ENCODE data around the gene RPS6KA2.

Gene RPS6KA2

DNA sequence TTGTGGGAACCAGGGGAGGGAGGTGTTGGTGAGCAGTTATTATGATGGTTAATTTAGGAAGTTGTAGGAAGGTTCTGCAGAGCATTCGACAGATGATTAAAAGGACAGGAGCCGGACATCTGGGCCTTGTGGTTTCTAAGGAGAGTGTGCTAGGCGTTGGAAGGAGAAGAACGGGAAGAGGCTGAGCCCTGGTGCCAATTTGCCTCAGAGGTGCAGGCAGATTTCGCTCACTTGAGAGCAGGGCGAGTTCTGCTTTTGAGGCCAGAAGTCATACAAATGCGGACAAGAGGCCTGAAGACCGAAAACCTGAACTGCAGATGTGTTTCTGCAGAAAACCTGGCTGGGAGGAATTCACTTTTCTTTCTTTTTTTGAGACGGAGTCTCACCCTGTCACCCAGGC is 30.5 kb upstream of the RPS6KA2 start:
- peak; percentile 86 for DNase-seq
- in situ Hi-C loops (cut with MboI; ENCODE audit: low pct_unique_long_range_greater_than_20kb, low sequenced_read_pairs): no loop called here

DNA sequence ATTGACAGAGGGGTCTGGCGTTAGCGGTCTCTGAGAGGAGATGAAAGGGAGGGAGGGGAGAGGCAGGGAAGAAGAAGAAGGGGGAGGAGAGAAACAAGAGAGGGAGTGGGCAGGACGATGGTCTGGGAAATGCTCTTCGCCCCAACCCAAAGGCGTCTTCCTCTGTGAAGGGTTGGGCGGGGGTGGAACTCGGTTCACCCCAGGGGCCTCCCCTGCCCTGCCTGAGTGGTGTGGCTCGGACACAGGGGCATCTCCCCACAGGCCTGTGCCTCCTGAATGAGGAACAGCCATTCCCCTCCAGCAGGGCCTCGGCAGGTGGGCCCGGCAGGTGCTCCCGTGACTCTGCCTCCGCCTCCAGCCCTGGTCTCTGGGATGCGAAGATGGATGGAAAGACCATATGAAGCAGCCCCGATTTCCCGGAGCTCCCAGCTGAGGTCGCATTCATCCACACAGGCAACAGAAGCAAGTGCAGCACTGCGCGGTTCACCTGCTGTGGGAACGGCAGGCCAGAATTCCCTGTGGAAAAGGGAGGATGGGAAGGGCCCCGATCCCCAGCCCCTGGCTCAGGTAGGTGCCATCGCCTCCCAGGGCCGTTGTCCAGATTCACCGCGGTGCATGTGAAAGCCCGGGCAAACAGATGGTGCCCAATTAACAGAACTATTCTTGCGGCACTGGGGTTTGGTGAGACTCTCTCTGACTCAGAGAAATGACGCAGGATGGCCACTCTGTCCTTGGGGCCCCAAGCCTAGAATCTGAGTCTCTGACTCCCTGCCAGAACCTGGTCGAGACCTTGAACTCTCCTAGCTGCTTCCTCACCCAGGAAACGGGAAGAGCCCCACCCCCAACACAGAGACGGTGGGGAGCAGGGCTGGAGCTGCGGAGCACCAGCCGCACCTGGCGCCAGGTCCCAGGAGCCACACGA is 29.4 kb upstream of the RPS6KA2 start:
- DNase-seq: no peak
- in situ Hi-C loops (cut with MboI; ENCODE audit: low pct_unique_long_range_greater_than_20kb, low sequenced_read_pairs): no loop called here

DNA sequence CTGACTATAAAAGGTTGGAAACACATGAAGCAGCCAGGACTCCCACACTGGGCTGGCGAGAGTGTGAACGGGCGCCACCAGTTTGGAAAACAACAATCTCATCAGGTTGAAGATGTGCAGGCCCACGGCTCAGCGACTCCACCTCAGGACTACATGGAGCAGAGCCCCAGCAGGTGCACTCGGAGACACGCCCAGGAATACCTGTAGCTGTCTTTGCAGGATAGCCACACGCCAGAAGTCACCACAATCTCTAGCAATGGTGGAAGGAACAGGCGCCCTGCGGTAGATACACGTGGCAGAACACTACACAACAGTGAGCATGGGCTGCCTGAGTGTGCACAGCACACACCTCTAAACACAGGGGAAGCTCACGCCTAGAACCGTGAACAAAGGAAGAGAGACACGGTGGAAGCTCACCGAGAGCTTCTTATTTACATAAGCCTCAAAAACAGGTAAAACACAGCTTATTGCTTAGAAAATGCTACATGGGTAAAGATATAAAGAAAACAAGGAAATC is 28.7 kb upstream of the RPS6KA2 start:
- in situ Hi-C loops (cut with MboI; ENCODE audit: low pct_unique_long_range_greater_than_20kb, low sequenced_read_pairs): no loop called here
- DNase-seq: no peak

DNA sequence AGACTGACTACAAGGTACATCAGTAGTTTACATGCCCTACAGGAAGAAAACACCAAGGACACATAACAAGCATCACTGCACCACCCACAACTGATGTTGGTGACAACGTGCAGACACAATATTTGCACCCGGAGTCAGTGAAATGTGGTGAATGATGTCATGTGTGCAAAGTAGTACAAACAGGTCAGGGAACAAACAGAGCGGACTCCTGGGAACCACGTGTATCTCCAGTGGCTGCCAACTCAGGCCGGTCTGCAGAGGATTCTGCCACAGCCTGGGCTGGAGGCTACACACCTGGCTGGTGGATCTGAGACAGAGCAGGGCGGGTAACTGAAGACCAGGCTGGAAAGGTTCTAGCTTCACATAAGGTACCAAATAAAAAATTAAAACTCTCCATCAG is 28.2 kb upstream of the RPS6KA2 start:
- in situ Hi-C loops (cut with MboI; ENCODE audit: low pct_unique_long_range_greater_than_20kb, low sequenced_read_pairs): no loop called here
- DNase-seq: no peak

DNA sequence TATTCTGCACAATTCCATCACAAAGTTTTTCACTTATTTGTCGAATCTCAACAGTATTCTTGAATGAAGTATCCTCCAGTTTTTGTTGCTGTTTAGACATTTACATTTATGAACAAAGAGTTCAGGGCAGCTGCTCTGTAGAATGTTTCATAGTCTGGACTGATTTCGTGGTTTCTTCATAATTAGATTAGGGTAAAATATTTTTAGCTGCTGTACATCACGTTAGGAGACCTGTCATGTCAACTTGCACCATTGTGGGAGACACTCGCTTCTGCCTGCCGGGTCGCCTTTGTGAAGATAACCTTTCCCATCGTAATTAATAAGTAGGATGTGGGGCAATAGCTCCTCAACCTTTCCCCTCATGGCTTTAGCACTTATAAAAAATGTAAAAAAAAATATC is 27.5 kb upstream of the RPS6KA2 start:
- no peak for DNase-seq
- in situ Hi-C loops (cut with MboI; ENCODE audit: low pct_unique_long_range_greater_than_20kb, low sequenced_read_pairs): no loop called here

DNA sequence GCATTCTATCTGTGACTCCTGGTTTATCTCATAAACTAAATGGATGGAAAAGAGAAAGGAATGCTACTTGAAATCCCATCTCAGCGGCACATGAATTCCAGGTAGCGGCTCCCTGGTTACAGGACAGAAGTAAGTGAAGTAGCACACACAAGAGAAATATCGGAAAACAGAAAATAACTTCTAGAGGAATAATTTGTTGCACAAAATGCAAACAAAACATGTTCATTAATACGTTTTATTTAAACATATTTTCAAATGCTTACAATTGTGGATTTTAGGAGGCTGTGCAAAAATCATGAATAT is 26.5 kb upstream of the RPS6KA2 start:
- in situ Hi-C loops (cut with MboI; ENCODE audit: low pct_unique_long_range_greater_than_20kb, low sequenced_read_pairs): no loop called here
- DNase-seq: no peak

DNA sequence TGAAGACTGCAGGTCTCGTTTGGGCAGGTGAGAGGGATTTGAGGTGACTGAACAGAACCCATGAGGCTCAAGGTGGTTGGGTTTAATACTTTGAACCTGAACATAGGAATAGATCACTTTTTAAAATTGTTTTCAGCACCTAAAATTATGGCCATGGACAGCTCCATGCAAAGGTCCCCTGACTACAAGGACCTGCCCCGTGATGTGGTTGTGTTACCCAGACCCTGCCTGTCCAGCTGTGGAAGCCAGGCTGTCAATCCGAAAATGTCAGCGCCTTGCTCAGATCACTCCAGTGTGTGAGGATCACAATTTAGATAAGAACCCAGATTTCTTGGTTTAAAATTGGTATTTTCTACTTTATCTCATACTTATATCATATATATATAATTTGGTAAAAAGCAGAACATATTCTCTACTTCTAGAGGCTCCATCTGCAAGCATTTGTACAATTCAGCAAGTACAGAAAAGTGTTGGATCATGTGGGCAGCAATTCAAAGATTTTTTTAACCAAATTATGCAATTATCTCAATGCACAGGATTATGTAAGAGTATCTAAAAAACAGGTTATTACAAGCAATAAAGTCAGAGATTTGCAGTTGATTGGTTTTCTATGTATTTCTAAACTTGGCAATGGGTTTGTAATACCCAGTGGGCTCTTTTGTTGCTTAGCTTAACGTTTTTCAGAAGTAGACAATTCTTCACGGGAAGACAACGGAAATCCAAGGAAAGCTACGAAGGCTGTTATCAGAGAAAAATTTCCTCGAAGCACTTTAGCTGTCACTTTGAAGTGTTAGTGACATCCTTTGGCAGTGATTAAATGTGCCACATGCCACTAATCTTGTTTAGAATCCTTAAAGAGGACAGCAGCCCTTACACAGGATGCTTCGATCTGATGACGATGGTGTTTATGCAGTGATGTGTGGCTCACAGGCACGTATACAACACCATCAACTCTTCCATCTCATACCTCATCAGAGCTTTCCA is 24.1 kb upstream of the RPS6KA2 start:
- no peak for DNase-seq
- in situ Hi-C loops (cut with MboI; ENCODE audit: low pct_unique_long_range_greater_than_20kb, low sequenced_read_pairs): no loop called here

DNA sequence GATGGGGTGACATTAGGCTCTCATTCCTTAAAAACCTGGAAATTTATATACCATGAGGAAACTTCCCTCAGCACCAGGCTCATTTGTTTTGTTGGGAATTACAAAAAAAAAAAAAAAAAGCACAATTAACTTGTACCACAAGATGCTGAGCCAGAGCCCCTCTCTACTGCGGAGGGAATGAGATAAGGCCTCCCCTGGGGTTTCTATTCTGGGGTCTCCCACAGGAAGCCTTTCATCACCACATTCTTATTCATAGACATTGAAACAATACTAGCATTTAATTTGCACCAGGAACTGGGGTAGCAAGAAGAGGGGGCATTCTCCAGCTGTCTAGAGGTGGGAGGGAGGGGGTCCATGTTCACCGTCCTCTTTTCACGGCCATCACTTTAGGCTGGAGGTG is 23.0 kb upstream of the RPS6KA2 start:
- in situ Hi-C loops (cut with MboI; ENCODE audit: low pct_unique_long_range_greater_than_20kb, low sequenced_read_pairs): no loop called here
- no peak for DNase-seq

DNA sequence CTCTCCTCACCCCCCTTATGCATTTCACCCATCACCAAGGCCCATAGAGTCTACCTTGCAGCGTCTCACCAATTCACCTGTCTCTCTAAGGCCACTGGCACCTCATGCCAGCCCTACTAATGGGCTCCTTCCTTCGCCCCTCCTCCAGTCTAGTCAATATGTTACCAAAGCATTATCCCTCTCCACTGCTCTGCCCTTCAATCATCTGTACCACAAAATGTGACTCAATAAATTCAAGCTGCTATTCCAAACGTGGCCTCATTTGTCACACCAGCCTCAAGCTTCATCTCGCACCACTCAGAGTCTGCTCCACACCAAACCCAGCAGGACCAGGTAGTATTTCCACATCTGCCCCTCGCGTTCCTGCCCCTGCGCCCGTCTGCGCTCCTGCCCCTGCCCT is 21.8 kb upstream of the RPS6KA2 start:
- no peak for DNase-seq
- in situ Hi-C loops (cut with MboI; ENCODE audit: low pct_unique_long_range_greater_than_20kb, low sequenced_read_pairs): no loop called here

DNA sequence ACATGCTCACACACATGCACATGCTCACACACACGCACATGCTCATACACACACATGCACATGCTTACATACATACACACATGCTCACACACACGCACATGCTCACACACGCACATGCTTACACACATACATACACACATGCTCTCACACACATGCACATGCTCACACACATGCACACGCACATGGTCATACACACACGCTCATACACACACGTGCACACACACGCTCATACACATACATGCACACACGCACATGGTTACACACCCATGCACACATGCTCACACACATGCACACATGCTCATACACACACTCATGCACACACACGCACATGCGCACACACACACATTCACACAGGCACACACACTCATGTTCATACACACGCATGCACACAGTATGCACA is 20.8 kb upstream of the RPS6KA2 start:
- DNase-seq: no peak
- in situ Hi-C loops (cut with MboI; ENCODE audit: low pct_unique_long_range_greater_than_20kb, low sequenced_read_pairs): no loop called here

DNA sequence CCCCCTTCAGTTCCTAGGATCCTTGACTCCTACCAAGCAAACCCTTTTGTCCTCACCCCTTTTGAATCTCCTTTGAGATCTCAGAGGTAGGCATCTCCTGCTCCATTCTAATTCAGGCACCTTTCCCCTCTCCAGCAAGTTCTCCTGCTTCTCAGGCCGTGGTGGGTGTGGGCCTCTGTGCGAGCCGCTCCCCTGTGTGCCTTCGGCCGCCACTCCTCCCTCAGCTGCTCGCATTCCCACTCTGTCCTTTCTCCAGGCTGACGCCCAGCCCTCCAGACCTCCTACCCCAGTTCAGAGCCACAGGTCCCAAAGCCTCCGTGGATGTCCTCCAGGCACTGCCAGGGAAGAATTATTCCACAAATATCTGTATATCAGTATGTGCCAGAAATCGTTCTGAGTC is 19.7 kb upstream of the RPS6KA2 start:
- no peak for DNase-seq
- in situ Hi-C loops (cut with MboI; ENCODE audit: low pct_unique_long_range_greater_than_20kb, low sequenced_read_pairs): no loop called here

DNA sequence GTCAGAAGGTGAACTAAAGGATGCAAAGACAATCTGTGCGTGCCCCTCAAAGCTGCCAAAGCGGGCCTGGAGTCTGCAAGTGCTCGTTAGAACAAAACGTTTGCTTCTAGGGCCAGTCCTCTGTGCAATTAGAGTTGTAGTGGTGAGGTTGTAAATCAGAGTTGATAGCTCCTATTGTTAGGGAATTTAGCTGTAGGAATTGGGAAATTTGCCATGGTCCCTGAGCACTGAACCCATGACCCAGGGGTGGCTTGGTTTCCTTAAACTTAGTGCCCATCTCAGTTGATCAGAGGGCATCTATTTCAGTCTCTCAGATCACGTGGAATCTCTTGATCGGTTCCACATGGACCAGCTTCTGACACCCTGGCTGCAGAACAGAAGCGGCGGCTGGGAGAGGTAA is 18.8 kb upstream of the RPS6KA2 start:
- in situ Hi-C loops (cut with MboI; ENCODE audit: low pct_unique_long_range_greater_than_20kb, low sequenced_read_pairs): no loop called here
- DNase-seq: no peak

DNA sequence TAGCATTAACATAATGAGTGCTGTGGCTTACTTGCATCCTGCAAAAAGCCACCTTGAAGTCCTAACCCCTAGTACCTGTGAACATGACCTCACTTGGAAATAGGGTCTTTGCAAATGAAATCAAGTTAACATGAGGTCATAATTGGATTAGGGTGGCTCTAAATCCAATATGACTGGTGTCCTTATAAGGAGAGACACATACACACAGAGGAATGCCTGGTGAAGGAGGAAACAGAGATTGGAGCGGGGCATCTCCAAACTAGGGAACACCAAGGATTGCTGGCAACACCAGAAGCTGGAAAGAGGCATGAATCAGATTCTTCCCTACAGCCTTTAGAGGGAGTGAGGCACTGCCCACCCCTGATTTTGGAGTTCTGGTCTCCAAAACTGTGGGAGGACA is 17.6 kb upstream of the RPS6KA2 start:
- no peak for DNase-seq
- in situ Hi-C loops (cut with MboI; ENCODE audit: low pct_unique_long_range_greater_than_20kb, low sequenced_read_pairs): no loop called here

DNA sequence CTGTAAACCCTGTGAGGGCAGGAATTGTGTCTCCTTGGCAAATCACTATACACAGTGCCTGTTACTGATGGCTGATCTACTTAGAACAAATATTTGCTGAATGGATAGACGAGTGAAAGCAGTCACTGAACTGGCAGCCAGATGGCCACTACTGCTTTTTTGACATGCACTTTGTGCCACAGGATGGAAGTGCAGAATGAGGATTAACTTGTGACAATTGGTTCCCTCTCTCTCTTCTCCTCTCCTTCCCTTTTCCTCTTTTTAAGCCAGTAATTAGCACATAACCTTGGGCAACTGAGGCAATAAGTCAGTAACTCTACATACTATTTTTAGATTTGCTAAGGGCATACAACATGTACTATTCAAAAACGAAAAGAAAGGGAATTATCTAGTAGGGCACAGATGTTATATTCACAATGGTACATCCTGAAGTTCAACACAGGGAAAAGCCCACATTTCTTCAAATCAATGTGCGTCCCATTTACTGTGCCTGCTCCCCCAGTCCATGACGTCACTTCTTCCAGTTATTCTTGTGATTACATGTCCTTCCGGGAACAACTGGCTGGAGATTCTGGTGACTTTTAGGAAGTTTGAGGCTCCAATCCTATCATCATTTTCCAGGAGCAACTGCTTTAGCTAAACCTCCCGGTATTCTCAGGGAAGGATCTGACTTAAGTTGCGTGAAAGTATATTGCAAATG is 17.0 kb upstream of the RPS6KA2 start:
- in situ Hi-C loops (cut with MboI; ENCODE audit: low pct_unique_long_range_greater_than_20kb, low sequenced_read_pairs): no loop called here
- DNase-seq: no peak

DNA sequence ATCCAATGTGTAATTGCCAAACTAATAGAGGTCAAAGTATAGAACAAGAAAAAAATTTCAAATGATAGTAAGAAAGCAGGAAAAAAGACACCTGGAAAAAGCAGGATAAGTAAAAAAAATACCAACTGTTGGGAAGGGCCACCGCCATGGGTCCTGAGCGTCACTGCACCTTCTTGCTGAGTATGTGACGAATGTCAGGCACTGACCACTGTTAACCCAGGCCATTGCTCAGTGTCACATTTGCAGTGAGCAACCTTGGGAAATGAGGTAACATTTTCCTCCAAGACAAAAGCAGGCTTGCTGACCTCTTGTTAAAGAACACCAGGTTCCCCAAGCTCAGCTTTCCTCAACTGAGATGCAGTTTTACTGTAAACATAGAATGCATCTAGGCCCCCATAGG is 15.6 kb upstream of the RPS6KA2 start:
- in situ Hi-C loops (cut with MboI; ENCODE audit: low pct_unique_long_range_greater_than_20kb, low sequenced_read_pairs): no loop called here
- DNase-seq: no peak

DNA sequence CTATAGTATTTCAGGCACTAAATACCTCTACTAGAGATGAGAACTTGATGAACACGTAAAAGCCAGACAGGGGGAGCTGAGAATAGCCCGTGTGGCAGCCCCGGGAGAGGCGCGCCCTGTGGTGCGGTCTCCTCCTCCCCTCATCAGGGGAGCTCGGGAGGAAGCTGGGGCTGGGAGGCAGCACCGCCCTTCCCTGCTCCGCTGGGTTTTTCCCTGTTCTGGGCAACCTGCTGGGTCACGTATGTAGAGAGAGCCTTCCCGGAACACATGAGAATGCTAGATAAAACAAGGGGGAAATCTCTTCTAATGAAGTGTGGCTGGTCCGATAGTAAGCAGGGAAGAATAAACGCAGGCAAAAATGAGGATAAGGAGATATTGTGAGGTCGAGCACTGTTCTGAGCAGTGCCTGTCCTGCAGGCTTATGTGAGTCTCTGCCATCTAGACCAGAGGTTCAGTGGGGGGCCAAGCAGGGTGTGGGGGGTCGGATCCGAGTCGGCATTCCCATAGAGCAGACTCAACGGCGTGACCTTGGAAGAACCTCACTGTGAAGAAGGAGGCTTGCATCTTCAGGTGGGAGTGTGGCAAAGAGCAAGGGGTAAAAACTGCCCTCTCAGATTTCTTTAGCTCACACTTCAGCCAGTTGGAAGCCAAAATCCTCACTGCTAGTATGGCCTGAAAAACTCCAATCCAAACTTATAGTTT is 13.4 kb upstream of the RPS6KA2 start:
- in situ Hi-C loops (cut with MboI; ENCODE audit: low pct_unique_long_range_greater_than_20kb, low sequenced_read_pairs): no loop called here

DNA sequence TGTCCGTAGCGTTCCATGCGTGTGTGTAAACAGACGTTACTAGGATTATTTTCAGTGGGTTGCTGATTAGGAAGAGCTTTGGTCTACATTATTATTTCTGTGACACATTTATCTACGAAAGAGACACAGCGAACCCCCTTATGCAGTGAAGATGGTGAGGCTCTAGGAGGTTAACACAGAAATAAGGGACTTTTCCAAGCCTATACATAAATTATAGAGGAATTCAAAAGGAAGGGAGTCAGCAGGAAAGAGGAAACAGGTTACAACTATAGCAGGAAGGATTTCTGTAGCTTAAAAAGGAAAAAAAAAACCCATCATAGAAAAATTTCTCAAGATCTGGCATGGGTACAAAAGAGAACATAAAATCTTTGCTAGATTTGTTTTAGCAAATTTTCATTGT is 12.9 kb upstream of the RPS6KA2 start:
- in situ Hi-C loops (cut with MboI; ENCODE audit: low pct_unique_long_range_greater_than_20kb, low sequenced_read_pairs): no loop called here
- no peak for DNase-seq

More for the DNA sequence above, 13.4 kb upstream of the RPS6KA2 start:
- no peak for DNase-seq

DNA sequence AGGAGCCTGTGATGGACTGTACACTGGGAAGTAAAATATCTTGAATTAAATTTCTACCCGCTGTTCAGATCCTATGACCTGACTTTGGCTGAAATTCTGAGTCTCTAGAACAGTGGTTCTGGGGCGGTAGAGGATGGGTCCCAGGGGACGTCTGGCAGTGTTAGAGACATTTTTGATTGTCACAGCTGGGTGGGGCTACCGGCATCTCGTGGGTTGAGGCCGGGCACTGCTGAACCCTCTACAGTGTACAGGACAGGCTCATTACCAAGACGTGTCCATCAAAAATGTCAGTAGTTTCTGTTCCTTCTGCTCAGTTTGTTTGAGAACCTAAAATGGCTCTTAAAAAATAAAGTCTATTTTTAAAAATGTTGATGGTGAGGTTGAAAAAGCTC is 11.5 kb upstream of the RPS6KA2 start:
- in situ Hi-C loops (cut with MboI; ENCODE audit: low pct_unique_long_range_greater_than_20kb, low sequenced_read_pairs): no loop called here

More for the DNA sequence above, 11.5 kb upstream of the RPS6KA2 start:
- no peak for DNase-seq

Measured in KBM-7 (cell line).